ENCODE data around the gene GRN. TPM values are rescaled to one million over a fixed set of nuclear protein-coding genes. Genes with fewer than 3 reads are reported as not detected.

GRN gene
- total and polyA plus RNA-seq, 2 of the 13 experiments (the other 11 are each of a cell fraction or from before 2014, with no cell fraction given), result 86.6 to 143 TPM

GRCh38 chr17:44363613-44364159 is 18.6 kb downstream of the GRN start, which contains the start of gene FAM171A2 (continued):
- TF ChIP-seq RARG (CRISPR knock-in tag; IDR thresholded peaks at IDR 0.05; ENCODE audit: low read depth), result no peak
- peak; percentile 12; the same call in 1 of the 3 replicates for TF ChIP-seq MXI1 (IDR thresholded peaks at IDR 0.05; ENCODE audit: borderline replicate concordance, low read depth, low read length)
- TF ChIP-seq ZNF543 (CRISPR knock-in tag; IDR thresholded peaks at IDR 0.05), result no peak
- TF ChIP-seq, protein P1, sequence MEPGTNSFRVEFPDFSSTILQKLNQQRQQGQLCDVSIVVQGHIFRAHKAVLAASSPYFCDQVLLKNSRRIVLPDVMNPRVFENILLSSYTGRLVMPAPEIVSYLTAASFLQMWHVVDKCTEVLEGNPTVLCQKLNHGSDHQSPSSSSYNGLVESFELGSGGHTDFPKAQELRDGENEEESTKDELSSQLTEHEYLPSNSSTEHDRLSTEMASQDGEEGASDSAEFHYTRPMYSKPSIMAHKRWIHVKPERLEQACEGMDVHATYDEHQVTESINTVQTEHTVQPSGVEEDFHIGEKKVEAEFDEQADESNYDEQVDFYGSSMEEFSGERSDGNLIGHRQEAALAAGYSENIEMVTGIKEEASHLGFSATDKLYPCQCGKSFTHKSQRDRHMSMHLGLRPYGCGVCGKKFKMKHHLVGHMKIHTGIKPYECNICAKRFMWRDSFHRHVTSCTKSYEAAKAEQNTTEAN (CRISPR knock-in tag; conservative IDR thresholded peaks at IDR 0.05), result 0 out of 2 replicates have a peak, but pooled peaks have one; percentile 53
- TF ChIP-seq ZNF782 (CRISPR knock-in tag; IDR thresholded peaks at IDR 0.05; ENCODE audit: borderline replicate concordance), result no peak
- no peak for TF ChIP-seq ZNF816 (CRISPR knock-in tag; IDR thresholded peaks at IDR 0.05; ENCODE audit: borderline replicate concordance)
- TF ChIP-seq ZNF224 (CRISPR knock-in tag; IDR thresholded peaks at IDR 0.05), result 0 out of 2 replicates have a peak, but pooled peaks have one; percentile 41
- peak; percentile 66 for TF ChIP-seq SP4 (CRISPR knock-in tag; IDR thresholded peaks at IDR 0.05)
- TF ChIP-seq ZNF577 (CRISPR knock-in tag; IDR thresholded peaks at IDR 0.05; ENCODE audit: borderline replicate concordance, low read depth), result no peak
- no peak for TF ChIP-seq ZNF10 (CRISPR knock-in tag; IDR thresholded peaks at IDR 0.05; ENCODE audit: borderline replicate concordance, low read depth)
- peak; percentile 38; the same call in 1 of the 2 replicates for TF ChIP-seq ZNF776 (CRISPR knock-in tag; IDR thresholded peaks at IDR 0.05)
- TF ChIP-seq, protein P2, sequence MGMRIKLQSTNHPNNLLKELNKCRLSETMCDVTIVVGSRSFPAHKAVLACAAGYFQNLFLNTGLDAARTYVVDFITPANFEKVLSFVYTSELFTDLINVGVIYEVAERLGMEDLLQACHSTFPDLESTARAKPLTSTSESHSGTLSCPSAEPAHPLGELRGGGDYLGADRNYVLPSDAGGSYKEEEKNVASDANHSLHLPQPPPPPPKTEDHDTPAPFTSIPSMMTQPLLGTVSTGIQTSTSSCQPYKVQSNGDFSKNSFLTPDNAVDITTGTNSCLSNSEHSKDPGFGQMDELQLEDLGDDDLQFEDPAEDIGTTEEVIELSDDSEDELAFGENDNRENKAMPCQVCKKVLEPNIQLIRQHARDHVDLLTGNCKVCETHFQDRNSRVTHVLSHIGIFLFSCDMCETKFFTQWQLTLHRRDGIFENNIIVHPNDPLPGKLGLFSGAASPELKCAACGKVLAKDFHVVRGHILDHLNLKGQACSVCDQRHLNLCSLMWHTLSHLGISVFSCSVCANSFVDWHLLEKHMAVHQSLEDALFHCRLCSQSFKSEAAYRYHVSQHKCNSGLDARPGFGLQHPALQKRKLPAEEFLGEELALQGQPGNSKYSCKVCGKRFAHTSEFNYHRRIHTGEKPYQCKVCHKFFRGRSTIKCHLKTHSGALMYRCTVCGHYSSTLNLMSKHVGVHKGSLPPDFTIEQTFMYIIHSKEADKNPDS (CRISPR knock-in tag; IDR thresholded peaks at IDR 0.05), result no peak
- TF ChIP-seq NBN (conservative IDR thresholded peaks at IDR 0.05), result no peak
- TF ChIP-seq HMG20B (CRISPR knock-in tag; conservative IDR thresholded peaks at IDR 0.05), result no peak
- TF ChIP-seq ZNF891 (CRISPR knock-in tag; IDR thresholded peaks at IDR 0.05), result 0 out of 2 replicates have a peak, but pooled peaks have one; percentile 24
- TF ChIP-seq MBD4 (IDR thresholded peaks at IDR 0.05; ENCODE audit: borderline replicate concordance, low read length), result no peak
- TF ChIP-seq, protein P3, sequence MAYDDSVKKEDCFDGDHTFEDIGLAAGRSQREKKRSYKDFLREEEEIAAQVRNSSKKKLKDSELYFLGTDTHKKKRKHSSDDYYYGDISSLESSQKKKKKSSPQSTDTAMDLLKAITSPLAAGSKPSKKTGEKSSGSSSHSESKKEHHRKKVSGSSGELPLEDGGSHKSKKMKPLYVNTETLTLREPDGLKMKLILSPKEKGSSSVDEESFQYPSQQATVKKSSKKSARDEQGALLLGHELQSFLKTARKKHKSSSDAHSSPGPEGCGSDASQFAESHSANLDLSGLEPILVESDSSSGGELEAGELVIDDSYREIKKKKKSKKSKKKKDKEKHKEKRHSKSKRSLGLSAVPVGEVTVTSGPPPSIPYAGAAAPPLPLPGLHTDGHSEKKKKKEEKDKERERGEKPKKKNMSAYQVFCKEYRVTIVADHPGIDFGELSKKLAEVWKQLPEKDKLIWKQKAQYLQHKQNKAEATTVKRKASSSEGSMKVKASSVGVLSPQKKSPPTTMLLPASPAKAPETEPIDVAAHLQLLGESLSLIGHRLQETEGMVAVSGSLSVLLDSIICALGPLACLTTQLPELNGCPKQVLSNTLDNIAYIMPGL (CRISPR knock-in tag; IDR thresholded peaks at IDR 0.05; ENCODE audit: borderline replicate concordance in 1 of 2, low read depth in 1 of 2), result peak in 1 of 2 experiments; percentile 79; a peak in 3 of 4 replicates
- no peak for TF ChIP-seq AKAP8 (CRISPR knock-in tag; IDR thresholded peaks at IDR 0.05)
- TF ChIP-seq TOE1 (CRISPR knock-in tag; IDR thresholded peaks at IDR 0.05), result no peak
- TF ChIP-seq, protein P4, sequence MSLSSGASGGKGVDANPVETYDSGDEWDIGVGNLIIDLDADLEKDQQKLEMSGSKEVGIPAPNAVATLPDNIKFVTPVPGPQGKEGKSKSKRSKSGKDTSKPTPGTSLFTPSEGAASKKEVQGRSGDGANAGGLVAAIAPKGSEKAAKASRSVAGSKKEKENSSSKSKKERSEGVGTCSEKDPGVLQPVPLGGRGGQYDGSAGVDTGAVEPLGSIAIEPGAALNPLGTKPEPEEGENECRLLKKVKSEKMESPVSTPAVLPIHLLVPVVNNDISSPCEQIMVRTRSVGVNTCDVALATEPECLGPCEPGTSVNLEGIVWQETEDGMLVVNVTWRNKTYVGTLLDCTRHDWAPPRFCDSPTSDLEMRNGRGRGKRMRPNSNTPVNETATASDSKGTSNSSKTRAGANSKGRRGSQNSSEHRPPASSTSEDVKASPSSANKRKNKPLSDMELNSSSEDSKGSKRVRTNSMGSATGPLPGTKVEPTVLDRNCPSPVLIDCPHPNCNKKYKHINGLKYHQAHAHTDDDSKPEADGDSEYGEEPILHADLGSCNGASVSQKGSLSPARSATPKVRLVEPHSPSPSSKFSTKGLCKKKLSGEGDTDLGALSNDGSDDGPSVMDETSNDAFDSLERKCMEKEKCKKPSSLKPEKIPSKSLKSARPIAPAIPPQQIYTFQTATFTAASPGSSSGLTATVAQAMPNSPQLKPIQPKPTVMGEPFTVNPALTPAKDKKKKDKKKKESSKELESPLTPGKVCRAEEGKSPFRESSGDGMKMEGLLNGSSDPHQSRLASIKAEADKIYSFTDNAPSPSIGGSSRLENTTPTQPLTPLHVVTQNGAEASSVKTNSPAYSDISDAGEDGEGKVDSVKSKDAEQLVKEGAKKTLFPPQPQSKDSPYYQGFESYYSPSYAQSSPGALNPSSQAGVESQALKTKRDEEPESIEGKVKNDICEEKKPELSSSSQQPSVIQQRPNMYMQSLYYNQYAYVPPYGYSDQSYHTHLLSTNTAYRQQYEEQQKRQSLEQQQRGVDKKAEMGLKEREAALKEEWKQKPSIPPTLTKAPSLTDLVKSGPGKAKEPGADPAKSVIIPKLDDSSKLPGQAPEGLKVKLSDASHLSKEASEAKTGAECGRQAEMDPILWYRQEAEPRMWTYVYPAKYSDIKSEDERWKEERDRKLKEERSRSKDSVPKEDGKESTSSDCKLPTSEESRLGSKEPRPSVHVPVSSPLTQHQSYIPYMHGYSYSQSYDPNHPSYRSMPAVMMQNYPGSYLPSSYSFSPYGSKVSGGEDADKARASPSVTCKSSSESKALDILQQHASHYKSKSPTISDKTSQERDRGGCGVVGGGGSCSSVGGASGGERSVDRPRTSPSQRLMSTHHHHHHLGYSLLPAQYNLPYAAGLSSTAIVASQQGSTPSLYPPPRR (CRISPR knock-in tag; IDR thresholded peaks at IDR 0.05; ENCODE audit: borderline replicate concordance), result no peak
